ENCODE data around the gene GKN1.

Gene GKN1

GRCh38 chr2:68961380-68961779 lies 13.1 kb upstream of the GKN1 start:
- no peak for DNase-seq

DNA sequence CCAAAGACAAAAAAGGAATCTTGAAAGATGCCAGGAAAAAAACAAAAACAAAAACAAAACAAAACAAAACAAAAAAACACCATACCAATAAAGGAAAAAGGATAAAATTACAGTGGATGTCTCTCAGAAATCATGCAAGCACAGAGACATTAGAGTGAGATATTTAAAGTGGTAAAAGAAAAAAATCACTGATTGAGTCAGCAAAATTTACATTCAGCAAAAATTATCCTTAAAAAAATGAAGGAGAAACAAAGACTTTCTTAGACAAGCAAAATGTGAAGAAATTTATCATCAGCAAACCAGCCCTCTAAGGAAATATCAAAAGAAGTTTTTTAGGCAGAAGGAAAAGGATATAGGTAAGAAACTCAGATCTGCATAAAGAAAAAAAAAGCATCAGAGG lies 10.2 kb upstream of the GKN1 start:
- no peak for DNase-seq

DNA sequence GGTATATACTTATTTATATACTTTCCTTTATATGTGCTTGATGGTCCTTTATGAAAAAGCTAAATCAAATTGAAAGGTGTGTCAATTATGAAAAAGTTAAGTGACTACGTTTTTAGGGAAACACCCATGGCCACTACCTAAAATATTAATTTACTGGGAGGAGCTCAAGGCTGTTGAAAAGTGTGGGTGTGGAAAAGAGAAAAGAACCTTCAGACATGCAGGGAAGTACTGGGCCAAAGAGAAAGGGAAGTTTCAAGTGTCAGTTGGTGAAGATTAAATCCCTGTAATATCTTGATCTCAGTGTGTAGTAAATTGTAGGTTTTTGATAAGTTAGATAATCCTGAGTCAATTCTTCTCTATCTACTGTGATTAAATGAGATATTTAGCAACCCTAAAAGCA lies 6.2 kb upstream of the GKN1 start:
- no peak for DNase-seq

DNA sequence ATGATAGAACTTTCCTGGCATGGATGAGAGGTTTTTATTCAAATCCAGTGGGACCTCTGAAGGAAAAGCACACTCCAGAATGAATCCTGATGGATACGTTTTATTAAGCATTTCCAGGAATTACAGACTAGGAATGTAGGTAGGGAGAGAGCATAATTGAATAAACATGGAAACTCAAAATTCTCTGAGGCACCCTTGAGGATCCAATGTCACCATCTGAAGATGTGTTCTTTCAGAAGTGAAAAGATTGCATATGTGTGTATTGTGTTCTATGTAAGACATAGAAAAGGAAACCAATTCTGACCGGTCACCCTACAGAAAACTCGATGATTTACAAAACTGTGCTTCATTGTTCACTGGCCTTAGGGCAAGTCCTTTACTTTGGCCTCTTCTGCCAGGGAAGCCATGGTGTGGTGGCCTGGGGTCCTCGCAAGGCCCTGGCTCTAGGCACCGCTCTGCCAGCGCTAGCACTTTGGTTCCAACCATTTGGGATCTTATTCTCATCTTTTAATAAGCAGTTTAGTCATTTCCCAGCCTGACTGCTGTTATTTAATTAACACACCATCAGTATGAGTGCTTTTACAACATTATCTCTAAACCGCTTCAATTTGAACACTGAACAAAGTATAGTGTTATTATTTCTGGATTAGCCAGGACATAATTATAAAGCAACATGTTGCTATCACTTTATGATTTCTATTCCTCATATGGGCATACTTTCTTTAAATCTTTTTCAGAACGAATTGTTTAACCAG lies 4.5 kb upstream of the GKN1 start:
- no peak for DNase-seq

GRCh38 chr2:68970566-68971265 lies 3.7 kb upstream of the GKN1 start:
- DNase-seq, result no peak

GRCh38 chr2:68971591-68972231 lies 2.7 kb upstream of the GKN1 start:
- DNase-seq, result no peak

DNA sequence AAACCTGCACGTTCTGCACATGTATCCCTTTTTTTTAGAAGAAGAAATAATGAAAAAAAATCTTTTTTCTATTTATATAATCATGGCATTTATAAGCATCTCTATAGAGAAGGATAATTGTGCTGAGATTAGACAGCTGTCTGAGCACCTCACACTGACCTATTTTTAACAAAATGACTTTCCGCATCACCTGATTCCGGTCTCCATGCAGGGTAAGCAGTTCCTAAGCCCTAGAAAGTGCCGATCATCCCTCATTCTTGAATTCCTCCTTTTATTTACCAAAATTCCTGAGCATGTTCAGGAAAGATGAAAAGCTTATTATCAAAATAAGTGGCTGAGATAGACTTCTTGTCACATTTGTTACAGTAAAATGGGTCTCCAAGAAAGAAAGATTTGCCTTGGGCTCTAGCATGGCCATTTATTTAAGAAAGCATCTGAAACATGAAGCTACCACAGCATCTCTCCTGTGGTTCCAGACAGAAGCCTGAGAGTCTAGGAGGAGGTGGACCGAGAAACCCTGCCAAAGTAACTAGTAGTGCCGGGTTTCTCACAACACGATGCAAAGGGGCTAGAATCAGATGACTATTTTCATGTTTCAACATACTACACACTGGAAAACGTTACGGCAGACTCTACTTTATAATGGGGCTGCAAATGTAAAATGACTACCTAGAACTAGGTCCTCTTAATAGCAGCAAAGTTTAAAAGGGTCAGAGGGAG lies 670 bp downstream of the GKN1 start:
- DNase-seq, result no peak

DNA sequence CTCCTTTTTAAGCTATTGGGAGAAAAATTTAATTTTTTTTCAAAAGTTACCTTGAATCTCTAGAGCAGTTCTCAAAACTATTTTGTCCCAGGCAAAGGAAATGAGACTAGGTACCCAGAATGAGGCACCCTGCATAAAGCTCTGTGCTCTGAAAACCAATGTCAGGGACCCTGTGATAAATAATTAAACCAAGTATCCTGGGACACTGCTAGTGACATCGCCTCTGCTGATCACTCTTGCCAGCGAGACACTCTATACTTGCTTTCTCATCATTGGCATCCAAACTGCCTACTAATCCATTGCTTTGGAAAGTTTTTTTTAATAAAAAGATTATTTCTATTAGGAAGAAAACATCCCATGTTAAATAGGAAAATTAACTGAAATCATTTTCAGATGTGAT lies 1.4 kb downstream of the GKN1 start:
- no peak for DNase-seq

DNA sequence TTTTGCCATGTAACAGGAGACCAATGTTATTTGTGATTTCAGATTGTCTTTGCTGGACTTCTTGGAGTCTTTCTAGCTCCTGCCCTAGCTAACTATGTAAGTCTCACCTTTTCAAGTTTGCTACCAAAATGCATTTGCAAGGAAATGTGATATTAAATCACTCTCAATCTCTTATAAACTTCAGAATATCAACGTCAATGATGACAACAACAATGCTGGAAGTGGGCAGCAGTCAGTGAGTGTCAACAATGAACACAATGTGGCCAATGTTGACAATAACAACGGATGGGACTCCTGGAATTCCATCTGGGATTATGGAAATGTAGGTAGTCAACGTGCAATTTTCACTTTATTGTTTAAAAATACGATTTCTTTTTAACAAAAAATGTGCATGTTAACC lies 3.0 kb downstream of the GKN1 start:
- DNase-seq, result no peak

DNA sequence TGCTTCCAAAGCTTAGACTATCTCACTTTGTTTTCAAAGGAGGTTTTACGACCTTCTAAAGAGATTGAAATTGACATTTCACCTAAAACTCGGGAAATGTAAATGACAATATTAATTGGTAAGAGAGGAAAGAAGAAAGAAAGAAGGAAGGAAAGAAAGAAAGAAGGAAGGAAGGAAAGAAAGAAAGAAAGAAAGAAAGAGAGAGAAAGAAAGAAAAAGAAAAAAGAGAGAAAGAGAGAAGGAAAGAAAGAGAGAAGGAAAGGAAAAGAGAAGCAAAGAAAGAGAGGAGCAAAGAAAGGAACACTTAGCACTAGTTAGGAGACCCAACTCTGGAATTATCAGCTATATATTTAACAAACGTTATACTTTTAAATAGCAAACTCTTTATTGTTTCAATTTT lies 3.7 kb downstream of the GKN1 start:
- DNase-seq, result no peak

GRCh38 chr2:68980956-68981355 lies 6.5 kb downstream of the GKN1 start:
- no peak for DNase-seq

DNA sequence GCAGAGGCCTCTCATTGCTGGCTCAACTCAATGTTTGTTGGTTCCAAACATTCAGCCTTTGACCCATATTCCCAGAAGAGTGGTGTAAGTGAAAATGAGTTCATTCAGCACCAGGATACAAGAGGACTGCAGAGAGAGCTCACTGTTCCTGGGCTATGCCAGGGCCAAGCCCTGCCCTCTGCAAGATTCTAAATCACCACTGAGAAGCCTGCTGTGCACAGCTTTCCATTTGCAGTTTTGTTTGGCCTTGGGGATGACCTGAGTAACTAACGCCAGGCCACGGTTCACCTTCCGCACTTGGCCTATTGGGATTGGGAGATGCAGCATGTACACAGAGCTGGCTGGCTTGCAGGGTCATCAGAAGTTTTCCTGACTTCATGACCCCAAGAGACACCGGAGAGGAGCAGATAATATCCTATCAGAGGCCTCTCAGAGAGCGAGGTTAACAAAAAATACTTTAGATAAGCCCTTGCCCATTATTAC lies 12.6 kb downstream of the GKN1 start:
- DNase-seq, result no peak

GRCh38 chr2:68989035-68989434 lies 14.6 kb downstream of the GKN1 start:
- no peak for DNase-seq

DNA sequence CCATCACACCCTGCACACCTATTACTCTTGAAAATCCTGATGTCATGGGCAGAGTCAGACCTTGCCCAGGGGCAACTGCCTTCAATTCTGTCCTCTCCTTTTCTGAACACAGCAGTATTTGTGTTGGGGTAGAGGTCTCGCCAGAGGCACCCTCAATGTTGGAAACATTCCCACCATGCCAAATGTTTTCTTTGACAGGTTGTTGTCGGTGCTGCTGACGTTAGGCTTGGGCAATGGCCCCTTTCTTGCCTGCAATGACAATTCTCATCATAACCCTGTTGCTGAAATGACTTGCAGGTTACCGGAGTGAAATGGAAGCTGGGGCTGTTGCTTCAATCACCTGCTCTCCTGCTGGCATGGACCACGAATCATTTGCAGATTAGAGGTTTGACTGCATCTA lies 17.9 kb downstream of the GKN1 start:
- DNase-seq, result no peak

DNA sequence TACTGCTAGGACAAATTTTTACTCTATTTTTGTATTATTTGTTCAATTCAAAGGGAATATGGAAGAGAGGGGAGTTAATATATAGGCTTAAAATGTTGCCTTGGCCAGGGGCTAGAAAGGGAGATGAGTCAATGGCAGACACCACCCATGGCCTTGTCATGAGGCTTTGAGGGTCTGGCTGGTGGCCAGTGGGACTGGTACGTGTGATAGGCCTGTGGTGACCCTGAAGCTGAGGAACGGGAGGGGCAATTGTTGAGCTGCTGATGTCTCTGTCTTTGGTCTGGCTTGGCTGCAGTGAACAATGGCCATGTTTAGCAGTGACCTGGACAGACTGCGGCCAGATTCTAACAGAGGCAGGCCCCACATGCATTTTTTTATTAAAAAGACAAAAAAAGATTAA lies 18.5 kb downstream of the GKN1 start:
- DNase-seq, result no peak

DNA sequence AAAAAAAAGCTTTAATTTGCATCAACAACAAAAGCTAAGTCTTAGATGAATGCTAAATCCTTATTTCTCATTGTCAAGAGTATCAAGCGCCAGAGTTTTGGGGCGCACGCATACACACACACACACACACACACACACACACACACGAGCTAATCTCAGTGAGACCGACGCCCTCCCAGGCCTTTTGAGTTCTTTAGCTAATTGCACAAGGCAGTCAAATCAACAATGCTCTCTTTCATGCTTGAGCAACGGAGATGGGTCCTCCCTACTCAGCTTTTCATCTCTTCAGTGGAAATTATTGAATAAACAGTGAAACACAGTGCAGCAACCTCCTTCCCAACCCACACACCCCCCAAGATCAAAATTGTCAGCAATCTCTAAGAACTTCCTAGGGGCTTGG lies 19.2 kb downstream of the GKN1 start:
- DNase-seq, result no peak

DNA sequence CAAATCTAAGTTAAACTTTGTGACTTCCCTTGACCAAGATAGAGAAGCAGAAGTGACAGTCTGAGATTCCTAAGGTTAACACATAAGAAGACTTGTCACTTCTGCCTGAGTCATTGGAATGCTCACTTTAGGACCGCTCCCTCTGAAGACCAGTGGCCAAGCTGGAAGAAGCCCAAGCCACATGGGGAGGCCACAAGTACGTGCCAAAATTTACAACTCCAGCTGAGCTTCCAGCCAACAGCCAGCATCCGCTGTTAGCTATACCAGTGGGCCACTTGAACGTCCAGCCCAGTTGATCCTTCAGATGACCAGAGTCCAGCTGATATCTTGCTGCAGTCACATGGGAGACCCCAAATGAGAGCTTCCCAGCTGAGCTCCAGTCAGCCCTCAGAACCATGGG lies 20.4 kb downstream of the GKN1 start:
- DNase-seq, result peak in 1 of 2 experiments; percentile 11

GRCh38 chr2:68995916-68996315 lies 21.5 kb downstream of the GKN1 start:
- DNase-seq, result no peak

GRCh38 chr2:68997401-68997800 lies 23.0 kb downstream of the GKN1 start:
- DNase-seq, result no peak

GRCh38 chr2:69001879-69002278 lies 27.4 kb downstream of the GKN1 start:
- DNase-seq, result no peak

- no peak for DNase-seq
Observed at GRCh38 chr2:69003731-69004130, 29.3 kb downstream of the GKN1 start.

DNA sequence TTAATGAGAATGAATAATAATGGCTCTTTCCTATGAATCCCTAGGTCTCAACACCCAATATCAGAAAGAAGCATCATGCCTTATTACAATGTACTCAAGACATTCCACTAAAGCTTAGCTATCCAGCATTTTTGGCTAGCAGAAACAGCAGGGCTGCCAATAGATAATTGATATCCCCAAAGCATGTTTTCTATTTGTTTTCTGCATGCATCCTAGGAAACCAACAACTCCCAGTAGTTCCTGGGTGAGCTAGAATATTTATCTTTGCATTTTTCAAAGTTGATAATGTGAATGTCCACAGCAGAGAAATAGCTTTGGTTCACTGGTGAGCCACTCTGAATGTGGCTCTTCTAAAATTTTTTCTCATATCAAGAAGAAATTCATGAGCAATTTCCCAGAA lies 32.7 kb downstream of the GKN1 start:
- DNase-seq, result no peak

DNA sequence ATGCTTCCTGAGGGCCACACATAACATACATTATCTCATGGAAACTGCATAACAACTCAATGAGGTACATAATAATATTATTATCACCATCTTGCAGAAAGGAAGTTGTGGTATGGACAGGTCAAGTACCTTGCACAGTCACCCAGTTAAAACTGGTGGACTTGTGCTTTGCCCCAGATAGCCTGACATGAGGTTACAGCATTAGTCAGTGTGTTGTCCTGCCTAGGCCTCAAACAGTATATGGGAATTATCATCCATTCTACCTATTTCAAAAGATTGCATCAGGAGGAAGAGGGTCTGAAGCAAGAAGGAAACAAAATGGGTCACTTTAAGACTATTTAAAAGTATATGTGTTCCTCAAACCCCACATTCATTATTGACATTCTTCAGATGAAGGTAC lies 33.2 kb downstream of the GKN1 start:
- no peak for DNase-seq

Data from NCI-H446 (cell line).